ENCODE data around the gene TCIRG1.

GRCh38 chr11:68052137-68052873 lies 13.5 kb downstream of the TCIRG1 start:
- TF ChIP-seq CTCF (conservative IDR thresholded peaks at IDR 0.05; ENCODE audit: low read length): no peak
- TF ChIP-seq EZH2phosphoT487 (IDR thresholded peaks at IDR 0.05; ENCODE audit: borderline replicate concordance, low read depth, low read length): no peak

Data from OCI-LY7 (cell line).